GM10266 (cell line): ENCODE data around the gene RFNG.

Experiments
- DNase-seq: peaks from one replicate; pipeline ENCODE4 v3.0.0; 2012; ENCODE audit errors: extremely low spot score
- CTCF ChIP-seq: IDR thresholded peaks from 2 replicates; pipeline ENCODE4 v1.5.1; 2012; ENCODE audit warnings: mild to moderate bottlenecking, low read depth; ENCODE audit not compliant: control insufficient read depth, insufficient read depth; ENCODE audit errors: missing control alignments

RFNG gene

GRCh38 chr17:82077617-82078358, 26.2 kb upstream of the RFNG start:
- TF ChIP-seq CTCF = no peak
- DNase-seq = no peak

GRCh38 chr17:82076785-82077591, 25.4 kb upstream of the RFNG start:
- DNase-seq = no peak
- no peak for TF ChIP-seq CTCF

GRCh38 chr17:82076018-82076784, 24.6 kb upstream of the RFNG start:
- no peak for DNase-seq

GRCh38 chr17:82073446-82073845, 21.8 kb upstream of the RFNG start:
- no peak for TF ChIP-seq CTCF
- DNase-seq = no peak

More at GRCh38 chr17:82076018-82076784, 24.6 kb upstream of the RFNG start:
- no peak for TF ChIP-seq CTCF

- no peak for DNase-seq
- TF ChIP-seq CTCF = no peak
Observed at GRCh38 chr17:82072827-82073226, 21.2 kb upstream of the RFNG start.

GRCh38 chr17:82070611-82071010, 19.0 kb upstream of the RFNG start:
- no peak for DNase-seq
- TF ChIP-seq CTCF = no peak
